HPDE6-E6E7 (cell line): ENCODE results near the gene KRTAP4-6.
A peak's percentile ranks its signal among the peaks of the same experiment; 100 is the strongest.
"Not testable (repeated sequence)": the region's sequence is repeated elsewhere in the genome, so short reads cannot be mapped to it uniquely, and the experiment has no call there.

Source experiments
- DNase-seq: peaks from one replicate; pipeline ENCODE4 v3.0.0; 2011; ENCODE audit warnings: missing footprints; ENCODE audit errors: extremely low spot score

Gene KRTAP4-6

DNA sequence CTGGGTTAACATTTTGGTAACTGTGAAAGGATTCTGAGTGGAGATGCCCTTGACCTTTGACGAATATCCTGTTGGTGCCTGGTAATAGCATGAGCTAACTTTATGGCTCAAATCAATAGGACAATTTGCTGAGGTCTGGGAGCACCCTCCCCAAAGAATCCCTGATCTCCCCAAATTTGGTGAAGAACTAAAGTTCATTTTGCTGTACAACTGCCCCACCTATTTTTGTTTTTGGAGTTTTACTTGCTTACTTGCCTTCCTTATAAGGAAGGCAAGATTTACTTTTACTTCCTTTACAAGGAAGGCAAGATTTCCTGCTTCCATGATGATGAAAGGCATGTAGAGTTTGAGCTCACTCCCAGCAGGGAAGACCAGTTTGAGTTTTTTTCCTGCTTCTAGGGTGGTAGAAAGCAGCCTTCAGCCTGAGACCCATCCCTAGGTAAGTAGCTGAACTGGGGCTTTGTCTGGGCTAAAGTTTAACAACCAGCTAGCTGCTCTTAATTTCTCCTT lies 32.3 kb downstream of the KRTAP4-6 start:
- DNase-seq = no peak

DNA sequence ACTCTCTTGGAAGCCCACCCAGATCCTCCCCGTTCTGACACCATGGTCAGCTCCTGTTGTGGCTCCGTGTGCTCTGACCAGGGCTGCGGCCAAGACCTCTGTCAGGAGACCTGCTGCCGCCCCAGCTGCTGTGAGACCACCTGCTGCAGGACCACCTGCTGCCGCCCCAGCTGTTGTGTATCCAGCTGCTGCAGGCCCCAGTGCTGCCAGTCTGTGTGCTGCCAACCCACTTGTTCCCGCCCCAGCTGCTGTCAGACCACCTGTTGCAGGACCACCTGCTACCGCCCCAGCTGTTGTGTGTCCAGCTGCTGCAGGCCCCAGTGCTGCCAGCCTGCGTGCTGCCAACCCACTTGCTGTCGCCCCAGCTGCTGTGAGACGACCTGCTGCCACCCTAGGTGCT lies 35.0 kb downstream of the KRTAP4-6 start, which contains the start of gene KRTAP4-9:
KRTAP4-9 (plus strand) TSS at position 43 of the 400 bp plus-strand sequence; CDS start at position 43, 0 bp downstream.
- not testable (repeated sequence) for DNase-seq

DNA sequence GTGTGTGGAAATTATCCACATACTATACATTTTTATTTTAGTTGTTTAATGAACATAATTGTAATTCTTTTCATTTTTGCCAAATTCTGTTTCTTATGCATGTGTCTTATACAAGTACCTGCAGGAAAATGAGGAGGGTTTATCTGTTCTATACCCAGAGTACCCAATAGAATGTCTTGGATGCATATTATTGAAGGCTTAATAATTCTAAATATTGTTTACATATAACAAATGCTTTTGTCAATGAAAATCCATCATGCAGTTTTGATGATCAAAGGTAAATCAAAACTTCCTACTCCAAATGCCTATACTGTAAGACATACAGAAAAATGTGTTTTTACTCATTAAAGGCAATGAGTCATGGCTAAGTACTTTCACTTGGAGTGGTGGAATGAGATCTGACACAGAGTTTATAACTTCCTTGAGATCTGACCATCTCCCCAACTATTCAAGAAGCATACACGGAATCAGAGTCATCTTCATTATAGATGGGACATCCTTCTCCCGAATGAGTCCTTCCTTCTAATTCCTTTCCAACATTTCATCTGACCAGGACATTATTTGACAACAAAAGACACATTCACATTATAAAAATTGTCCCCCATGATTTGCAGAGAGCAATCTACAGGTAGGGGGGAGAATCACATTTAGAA lies 35.8 kb downstream of the KRTAP4-6 start:
- DNase-seq = not testable (repeated sequence)

DNA sequence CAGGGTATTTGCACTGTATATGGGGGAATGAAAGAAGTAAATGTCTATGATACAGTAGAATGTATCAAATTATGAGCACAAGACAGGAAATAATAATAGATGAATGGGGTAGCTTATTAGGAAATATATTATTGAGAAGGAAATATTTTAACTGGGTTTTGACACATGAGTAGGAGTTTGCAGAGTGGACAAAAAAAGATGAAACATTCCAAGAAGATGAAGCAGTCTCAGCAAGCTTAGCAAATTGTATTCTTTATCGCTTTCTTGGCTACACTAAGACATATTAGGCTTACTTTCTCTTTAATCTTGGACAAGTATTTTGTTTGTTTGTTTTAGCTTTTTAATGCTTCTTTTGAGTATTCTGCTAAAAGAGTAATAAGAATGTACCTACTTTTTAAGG lies 36.4 kb downstream of the KRTAP4-6 start:
- DNase-seq = no peak

DNA sequence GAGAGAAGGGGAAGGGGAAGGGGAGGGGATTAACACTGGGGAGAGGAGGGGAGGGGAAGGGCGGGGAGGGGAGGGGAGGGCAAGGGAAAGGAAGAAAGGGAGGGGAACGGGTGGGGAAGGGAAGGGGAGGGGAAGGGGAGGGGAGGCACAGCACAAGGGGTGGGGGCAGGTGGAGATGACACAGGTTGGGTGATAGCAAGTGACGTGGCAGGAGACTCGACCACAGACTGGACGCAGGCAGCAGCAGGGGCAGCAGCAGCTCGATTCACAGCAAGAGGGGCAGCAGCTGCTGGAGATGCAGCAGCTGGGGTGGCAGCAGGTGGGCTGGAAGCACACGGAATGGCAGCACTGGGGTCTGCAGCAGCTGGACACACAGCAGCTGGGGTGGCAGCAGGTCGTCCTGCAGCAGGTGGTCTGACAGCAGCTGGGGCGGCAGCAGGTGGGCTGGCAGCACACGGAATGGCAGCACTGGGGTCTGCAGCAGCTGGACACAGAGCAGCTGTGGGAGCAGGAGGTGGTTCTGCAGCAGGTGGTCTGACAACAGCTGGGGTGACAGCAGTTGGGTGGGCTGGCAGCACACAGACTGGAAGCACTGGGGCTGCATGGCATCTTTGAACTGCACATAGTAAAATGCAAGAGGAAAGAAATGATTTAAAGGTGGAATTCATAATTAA lies 38.6 kb downstream of the KRTAP4-6 start, which contains the start of gene KRTAP4-16:
KRTAP4-16 (minus strand) TSS at position 624 of the 674 bp plus-strand sequence; CDS start at position 624, 0 bp downstream.
- DNase-seq = no peak

DNA sequence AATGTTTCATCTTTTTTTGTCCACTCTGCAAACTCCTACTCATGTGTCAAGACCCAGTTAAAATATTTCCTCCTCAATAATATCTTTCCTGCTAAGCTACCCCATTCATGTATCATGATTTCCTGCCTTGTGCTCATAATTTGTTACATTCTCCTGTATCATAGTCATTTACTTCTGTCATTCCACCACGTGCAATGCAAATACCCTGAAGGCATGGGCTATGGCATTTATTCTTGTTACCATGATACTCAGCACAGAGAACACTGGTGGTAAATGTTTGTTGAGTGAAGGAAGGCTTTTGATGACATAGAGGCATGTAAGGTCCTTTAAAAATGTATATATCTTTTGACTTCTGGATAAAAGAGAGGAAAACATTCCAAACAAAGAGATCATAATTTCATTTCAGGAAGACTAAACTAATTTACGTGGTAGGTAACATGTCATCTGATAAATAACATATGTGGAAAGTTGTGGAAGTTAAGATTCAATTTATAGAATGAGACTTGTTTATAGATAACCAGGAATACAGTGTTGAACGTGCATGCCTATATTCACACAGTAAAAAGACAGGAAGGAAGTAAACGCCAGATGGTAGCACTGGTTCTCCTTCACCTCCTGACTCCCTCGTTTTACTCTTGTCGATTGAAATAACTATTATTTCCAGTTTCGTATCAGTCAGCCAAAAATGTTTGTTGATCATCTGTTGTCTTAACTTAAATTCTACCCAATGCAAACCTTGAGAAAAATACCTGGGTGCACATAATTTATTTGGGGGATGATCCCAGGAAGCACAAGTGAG lies 40.5 kb downstream of the KRTAP4-6 start:
- peak; percentile 9 for DNase-seq

DNA sequence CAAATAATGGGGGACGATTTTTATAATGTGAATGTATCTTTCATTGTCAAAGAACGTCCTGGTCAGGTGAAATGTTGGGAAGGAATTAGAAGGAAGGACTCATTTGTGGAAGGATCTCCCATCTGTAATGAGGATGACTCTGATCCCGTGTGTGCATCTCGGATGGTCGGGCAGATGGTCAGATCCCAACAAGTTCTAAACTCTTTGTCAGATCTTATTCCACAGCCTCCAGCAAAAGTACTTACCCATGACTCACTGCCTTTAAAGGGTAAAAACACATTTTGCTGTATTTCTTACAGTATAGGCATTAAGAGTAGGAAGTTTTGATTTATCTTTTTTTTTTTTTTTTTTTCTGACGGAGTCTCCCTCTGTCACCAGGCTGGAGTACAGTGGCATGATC lies 41.9 kb downstream of the KRTAP4-6 start:
- peak; percentile 3 for DNase-seq

DNA sequence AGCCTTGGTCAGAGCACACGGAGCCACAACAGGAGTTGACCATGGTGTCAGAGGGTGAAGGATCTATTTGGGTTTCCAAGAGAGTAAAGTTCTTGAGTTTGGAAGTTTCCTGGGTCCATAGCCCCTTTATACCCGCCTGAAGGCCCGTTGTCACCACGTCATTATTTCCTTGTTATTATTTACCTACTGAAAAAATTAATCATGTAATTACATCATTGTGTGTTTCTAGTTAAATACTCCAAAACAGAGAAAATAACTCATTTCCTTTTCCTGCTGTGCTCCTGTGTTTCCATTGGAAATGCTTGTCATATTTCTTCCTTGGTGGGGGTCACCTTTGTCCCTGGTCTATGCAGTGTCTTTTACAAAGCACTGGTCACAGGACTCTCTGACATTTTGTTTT lies 42.3 kb downstream of the KRTAP4-6 start, which contains the start of gene KRTAP4-8:
KRTAP4-8 (minus strand) TSS at position 101 of the 400 bp plus-strand sequence; CDS start at position 43, 58 bp downstream.
- no peak for DNase-seq

DNA sequence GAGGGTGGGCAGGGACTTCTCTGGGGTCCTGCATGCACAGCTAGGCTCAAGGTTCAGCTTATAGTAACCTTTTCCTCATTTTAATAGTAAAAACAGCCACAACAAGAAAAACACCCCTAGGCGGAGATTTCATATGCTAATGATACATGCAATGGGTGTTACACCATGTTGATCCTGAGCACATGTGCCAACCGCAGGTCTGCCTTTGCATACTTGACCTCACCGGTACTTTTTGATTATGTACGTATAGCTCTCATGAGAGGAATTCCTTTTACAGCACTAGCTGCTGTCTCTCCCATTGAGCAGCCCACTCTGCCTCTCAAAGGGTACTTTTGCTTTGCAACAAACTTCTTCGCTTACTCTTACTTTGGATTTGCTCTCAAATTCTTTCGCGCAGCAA lies 44.3 kb downstream of the KRTAP4-6 start:
- DNase-seq = no peak
